HG03139 (cell line): ENCODE data around the gene SNX32.

Experiments
- ATAC-seq: cut with Tn5 transposase; IDR thresholded peaks from one replicate; pipeline ENCODE4 v1.9.1; 2021; ENCODE audit not compliant: unreplicated experiment

The SNX32 gene

GRCh38 chr11:65833297-65834030 lies at the start of gene SNX32:
Gene SNX32 (plus strand): TSS chr11:65833963. CDS start chr11:65834066, 103 bp downstream.
- ATAC-seq = peak; percentile 93

GRCh38 chr11:65785319-65786007 lies 48.3 kb upstream of the SNX32 start:
- no peak for ATAC-seq

- ATAC-seq = no peak
These were observed 47.6 kb upstream of the SNX32 start for GRCh38 chr11:65786008-65786785.

- ATAC-seq = no peak
These were observed 46.8 kb upstream of the SNX32 start, which contains the start of gene OVOL1 for GRCh38 chr11:65786786-65787636. Gene OVOL1 (plus strand): TSS chr11:65787063. CDS start chr11:65787374, 311 bp downstream.

- ATAC-seq = no peak
These were observed 45.8 kb upstream of the SNX32 start for GRCh38 chr11:65787649-65788622.

- ATAC-seq = no peak
These were observed 44.9 kb upstream of the SNX32 start for GRCh38 chr11:65788821-65789220.

- no peak for ATAC-seq
These were observed 44.3 kb upstream of the SNX32 start for GRCh38 chr11:65789230-65790103.

- no peak for ATAC-seq
These were observed 43.5 kb upstream of the SNX32 start for GRCh38 chr11:65790104-65790901.

- no peak for ATAC-seq
These were observed 42.7 kb upstream of the SNX32 start for GRCh38 chr11:65790902-65791650.

GRCh38 chr11:65791719-65792213 lies 42.0 kb upstream of the SNX32 start:
- no peak for ATAC-seq

GRCh38 chr11:65792456-65792855 lies 41.3 kb upstream of the SNX32 start:
- ATAC-seq = no peak

- ATAC-seq = no peak
These were observed 40.6 kb upstream of the SNX32 start for GRCh38 chr11:65793144-65793581.

GRCh38 chr11:65793625-65794400 lies 40.0 kb upstream of the SNX32 start:
- ATAC-seq = no peak

GRCh38 chr11:65794570-65795510 lies 38.9 kb upstream of the SNX32 start:
- ATAC-seq = no peak
